H1 (cell line): ENCODE results near the gene RPS19. TPM values are rescaled to one million over a fixed set of nuclear protein-coding genes. Genes with fewer than 3 reads are reported as not detected.

Experiments used
- BACH1 ChIP-seq: IDR thresholded peaks from 2 replicates; pipeline ENCODE4 v1.6.1; 2012; ENCODE audit warnings: low read length, improper control_type of control experiment
- CEBPB ChIP-seq: IDR thresholded peaks from 2 replicates; pipeline ENCODE4 v1.6.1; 2012; ENCODE audit warnings: low read depth, low read length
- CHD2 ChIP-seq: IDR thresholded peaks from 2 replicates; pipeline ENCODE4 v1.6.1; 2012; ENCODE audit warnings: low read length, improper control_type of control experiment
- EP300 ChIP-seq, 2 experiments: IDR thresholded peaks; 1 replicate in 1 of 2; 2 replicates in 1 of 2; pipeline ENCODE4 v1.6.1; 2011 to 2012; ENCODE audit warnings: low read depth in 2 of 2, low read length in 2 of 2, mild to moderate bottlenecking in 2 of 2, borderline replicate concordance in 1 of 2, inconsistent platforms in 1 of 2, moderate library complexity in 1 of 2
- FOSL1 ChIP-seq: IDR thresholded peaks from 2 replicates; pipeline ENCODE4 v1.6.1; 2011; ENCODE audit warnings: mild to moderate bottlenecking, low read depth, low read length, moderate library complexity; ENCODE audit not compliant: insufficient read depth
- GTF2F1 ChIP-seq: IDR thresholded peaks from 2 replicates; pipeline ENCODE4 v1.6.1; 2012; ENCODE audit warnings: low read depth, low read length, improper control_type of control experiment, borderline replicate concordance
- HDAC6 ChIP-seq: IDR thresholded peaks from one replicate; pipeline ENCODE4 v1.7.1; 2012; ENCODE audit warnings: low read depth, mild to moderate bottlenecking, inconsistent platforms, low read length, moderate library complexity
- MAFK ChIP-seq: IDR thresholded peaks from 2 replicates; pipeline ENCODE4 v1.6.1; 2012; ENCODE audit warnings: low read depth, mild to moderate bottlenecking, improper control_type of control experiment, low read length
- NANOG ChIP-seq: IDR thresholded peaks from 2 replicates; pipeline ENCODE4 v1.6.1; 2011; ENCODE audit warnings: low read length, low read depth, mild to moderate bottlenecking, inconsistent platforms; ENCODE audit not compliant: insufficient read depth, poor library complexity, severe bottlenecking
- RXRA ChIP-seq: IDR thresholded peaks from 2 replicates; pipeline ENCODE4 v1.6.1; 2011; ENCODE audit warnings: low read depth, mild to moderate bottlenecking, low read length, moderate library complexity; ENCODE audit not compliant: insufficient read depth
- SP4 ChIP-seq: IDR thresholded peaks from 2 replicates; pipeline ENCODE4 v1.6.1; 2012; ENCODE audit warnings: low read length, inconsistent platforms
- YY1 ChIP-seq: IDR thresholded peaks from 2 replicates; pipeline ENCODE4 v1.6.1; 2011; ENCODE audit warnings: low read depth, mild to moderate bottlenecking, low read length
- polyA plus RNA-seq, 7 experiments: library from polyadenylated mRNA; depleted of rRNA in 3 of 7; stranded (reverse) in 5 of 7; unstranded in 2 of 7; fragments of >200 nt in 5 of 7; fragments of 200-250 nt in 2 of 7; gene quantifications; 1 replicate in 5 of 7; 2 replicates in 1 of 7; 4 replicates in 1 of 7; pipeline versions ENCODE4 v1.2.1 to v1.2.3, GENCODE V29; 2011 to 2013; ENCODE audit warnings: missing spikeins in 2 of 7, mixed read lengths in 2 of 7
- total RNA-seq: library from RNA; stranded (reverse); fragmentation: NEBNext Ultra II Directional; extraction: Animal tissue kit (Norgen Biotek cat#: 25700); gene quantifications from 2 replicates; pipeline ENCODE4 v1.2.1, GENCODE V29; 2021
- TF ChIP-seq, protein P1 (sequence below): IDR thresholded peaks from 2 replicates; pipeline ENCODE4 v1.6.1; 2012; ENCODE audit warnings: inconsistent platforms
- TF ChIP-seq, protein P2 (sequence below): IDR thresholded peaks from 2 replicates; pipeline ENCODE4 v1.6.1; 2012; ENCODE audit warnings: low read length, inconsistent platforms
- TF ChIP-seq, protein P3 (sequence below): IDR thresholded peaks from 2 replicates; pipeline ENCODE4 v1.6.1; 2012; ENCODE audit warnings: inconsistent platforms

The RPS19 gene
- total and polyA plus RNA-seq, 2 of the 8 experiments (the other 6 are each of a cell fraction or from before 2014, with no cell fraction given) = 2,817 to 5,751 TPM

- no peak for TF ChIP-seq FOSL1
- no peak for TF ChIP-seq HDAC6
- no peak for TF ChIP-seq SP4
- no peak for TF ChIP-seq MAFK
- TF ChIP-seq EP300 (IDR thresholded peaks at IDR 0.05; ENCODE audit: borderline replicate concordance in 1 of 2, low read depth in 2 of 2, low read length in 2 of 2) = peak in 1 of 2 experiments; percentile 85; a peak in 1 of 3 replicates
- TF ChIP-seq, protein P1, sequence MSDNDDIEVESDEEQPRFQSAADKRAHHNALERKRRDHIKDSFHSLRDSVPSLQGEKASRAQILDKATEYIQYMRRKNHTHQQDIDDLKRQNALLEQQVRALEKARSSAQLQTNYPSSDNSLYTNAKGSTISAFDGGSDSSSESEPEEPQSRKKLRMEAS = peak; percentile 53; the same call in 1 of the 2 replicates
- TF ChIP-seq NANOG = no peak
- no peak for TF ChIP-seq BACH1
- TF ChIP-seq, protein P2, sequence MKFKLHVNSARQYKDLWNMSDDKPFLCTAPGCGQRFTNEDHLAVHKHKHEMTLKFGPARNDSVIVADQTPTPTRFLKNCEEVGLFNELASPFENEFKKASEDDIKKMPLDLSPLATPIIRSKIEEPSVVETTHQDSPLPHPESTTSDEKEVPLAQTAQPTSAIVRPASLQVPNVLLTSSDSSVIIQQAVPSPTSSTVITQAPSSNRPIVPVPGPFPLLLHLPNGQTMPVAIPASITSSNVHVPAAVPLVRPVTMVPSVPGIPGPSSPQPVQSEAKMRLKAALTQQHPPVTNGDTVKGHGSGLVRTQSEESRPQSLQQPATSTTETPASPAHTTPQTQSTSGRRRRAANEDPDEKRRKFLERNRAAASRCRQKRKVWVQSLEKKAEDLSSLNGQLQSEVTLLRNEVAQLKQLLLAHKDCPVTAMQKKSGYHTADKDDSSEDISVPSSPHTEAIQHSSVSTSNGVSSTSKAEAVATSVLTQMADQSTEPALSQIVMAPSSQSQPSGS = no peak
- peak; percentile 64; the same call in 1 of the 2 replicates for TF ChIP-seq YY1
- TF ChIP-seq, protein P3, sequence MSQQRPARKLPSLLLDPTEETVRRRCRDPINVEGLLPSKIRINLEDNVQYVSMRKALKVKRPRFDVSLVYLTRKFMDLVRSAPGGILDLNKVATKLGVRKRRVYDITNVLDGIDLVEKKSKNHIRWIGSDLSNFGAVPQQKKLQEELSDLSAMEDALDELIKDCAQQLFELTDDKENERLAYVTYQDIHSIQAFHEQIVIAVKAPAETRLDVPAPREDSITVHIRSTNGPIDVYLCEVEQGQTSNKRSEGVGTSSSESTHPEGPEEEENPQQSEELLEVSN = no peak
- TF ChIP-seq RXRA = 0 out of 2 replicates have a peak, but pooled peaks have one; percentile 72
- no peak for TF ChIP-seq CHD2
- no peak for TF ChIP-seq GTF2F1
- no peak for TF ChIP-seq CEBPB
Observed at GRCh38 chr19:41883821-41884733, 24.0 kb downstream of the RPS19 start (continued).
